ENCODE results near the gene PCYOX1L.

PCYOX1L gene

DNA sequence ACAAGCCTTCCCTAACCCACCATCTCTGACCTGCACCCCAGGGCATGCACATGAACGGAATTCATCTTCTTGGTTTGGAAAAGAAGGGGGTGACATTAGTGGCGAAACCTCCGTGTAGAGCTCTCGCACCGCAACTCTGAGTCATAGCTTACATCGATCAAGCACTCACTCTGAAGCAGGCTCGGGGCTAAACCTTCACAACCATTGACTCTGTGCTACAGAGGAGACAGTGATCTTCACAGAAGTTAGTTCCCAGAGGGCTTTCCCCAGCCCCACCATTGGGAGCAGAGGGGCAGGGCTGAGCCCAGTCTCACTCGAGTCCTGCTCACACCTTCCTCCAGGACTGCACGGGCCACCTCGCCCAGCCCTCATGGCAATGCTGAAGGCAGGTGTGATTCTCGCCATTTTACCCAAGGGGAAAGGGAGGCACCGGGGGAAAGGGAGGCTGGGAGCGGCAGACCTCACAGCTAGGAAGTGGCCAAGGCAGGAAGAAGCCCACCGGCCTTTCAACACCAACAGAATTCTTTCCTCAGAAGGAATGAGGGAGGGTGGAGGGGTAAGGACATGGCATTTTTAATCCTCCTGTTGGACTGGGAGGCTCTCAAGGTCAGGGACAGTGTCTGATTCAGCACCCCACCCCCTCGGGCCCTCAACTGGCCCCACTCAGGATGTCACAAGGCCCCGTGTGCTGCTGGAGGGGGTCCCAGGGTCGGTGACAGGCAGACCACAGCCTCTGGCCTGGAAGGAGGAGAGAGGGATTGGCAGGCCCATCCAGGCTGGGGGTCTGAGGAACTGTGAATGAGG, 47.1 kb downstream of the PCYOX1L start:
- no peak for TF ChIP-seq ESRRG (CRISPR knock-in tag; IDR thresholded peaks at IDR 0.05)
- ATAC-seq, result peak; percentile 9; the same call in 2 of the 3 replicates

DNA sequence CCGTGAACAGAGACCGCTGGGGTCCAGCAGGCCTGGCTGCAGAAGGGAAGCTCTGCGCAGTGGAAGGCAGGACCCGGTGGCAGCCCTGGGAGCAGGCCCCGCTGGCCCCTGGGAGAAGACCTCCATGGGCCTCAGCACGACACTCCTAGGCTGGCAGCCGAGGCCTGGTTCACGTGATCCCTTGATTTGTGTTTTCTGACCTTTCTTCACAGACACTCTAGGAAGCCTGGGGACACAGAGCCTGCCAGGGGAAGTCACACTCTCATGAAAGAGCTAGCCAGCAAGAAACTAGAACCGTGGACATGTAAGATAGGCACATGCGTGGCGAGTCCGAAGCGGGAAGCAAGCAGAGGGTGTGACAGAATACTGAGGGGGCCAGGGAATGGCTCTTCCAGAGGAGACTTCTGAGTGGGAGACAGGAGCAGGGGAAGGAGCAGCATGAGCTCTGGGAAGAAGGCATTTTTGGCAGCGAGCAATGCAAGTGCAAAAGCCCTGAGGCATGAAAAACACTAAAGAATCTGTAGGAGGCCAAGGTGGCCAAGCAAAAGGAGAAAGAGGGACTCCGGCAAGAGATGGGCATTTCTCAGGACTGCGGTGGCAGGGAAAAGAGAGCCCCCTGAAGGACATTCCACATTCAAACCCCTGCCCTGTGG, 47.8 kb downstream of the PCYOX1L start:
- TF ChIP-seq GLIS3 (CRISPR knock-in tag; IDR thresholded peaks at IDR 0.05) (no peak), OSR1 (CRISPR knock-in tag; IDR thresholded peaks at IDR 0.05) (no peak), ZFP30 (CRISPR knock-in tag; IDR thresholded peaks at IDR 0.05) (no peak), ISL1 (CRISPR knock-in tag; IDR thresholded peaks at IDR 0.05) (no peak), ZC3H10 (CRISPR knock-in tag; IDR thresholded peaks at IDR 0.05) (no peak), TCF4 (CRISPR knock-in tag; IDR thresholded peaks at IDR 0.05; ENCODE audit: borderline replicate concordance) (no peak), ZNF565 (CRISPR knock-in tag; conservative IDR thresholded peaks at IDR 0.05; ENCODE audit: low read depth) (no peak), ESRRG (CRISPR knock-in tag; IDR thresholded peaks at IDR 0.05) (no peak), ZNF70 (CRISPR knock-in tag; IDR thresholded peaks at IDR 0.05) (no peak), PPARA (CRISPR knock-in tag; IDR thresholded peaks at IDR 0.05; ENCODE audit: borderline replicate concordance) (no peak), SNAI2 (CRISPR knock-in tag; IDR thresholded peaks at IDR 0.05) (no peak)
- TF ChIP-seq, protein P1, sequence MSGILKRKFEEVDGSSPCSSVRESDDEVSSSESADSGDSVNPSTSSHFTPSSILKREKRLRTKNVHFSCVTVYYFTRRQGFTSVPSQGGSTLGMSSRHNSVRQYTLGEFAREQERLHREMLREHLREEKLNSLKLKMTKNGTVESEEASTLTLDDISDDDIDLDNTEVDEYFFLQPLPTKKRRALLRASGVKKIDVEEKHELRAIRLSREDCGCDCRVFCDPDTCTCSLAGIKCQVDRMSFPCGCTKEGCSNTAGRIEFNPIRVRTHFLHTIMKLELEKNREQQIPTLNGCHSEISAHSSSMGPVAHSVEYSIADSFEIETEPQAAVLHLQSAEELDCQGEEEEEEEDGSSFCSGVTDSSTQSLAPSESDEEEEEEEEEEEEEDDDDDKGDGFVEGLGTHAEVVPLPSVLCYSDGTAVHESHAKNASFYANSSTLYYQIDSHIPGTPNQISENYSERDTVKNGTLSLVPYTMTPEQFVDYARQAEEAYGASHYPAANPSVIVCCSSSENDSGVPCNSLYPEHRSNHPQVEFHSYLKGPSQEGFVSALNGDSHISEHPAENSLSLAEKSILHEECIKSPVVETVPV (CRISPR knock-in tag; IDR thresholded peaks at IDR 0.05), result no peak
- TF ChIP-seq, protein P2, sequence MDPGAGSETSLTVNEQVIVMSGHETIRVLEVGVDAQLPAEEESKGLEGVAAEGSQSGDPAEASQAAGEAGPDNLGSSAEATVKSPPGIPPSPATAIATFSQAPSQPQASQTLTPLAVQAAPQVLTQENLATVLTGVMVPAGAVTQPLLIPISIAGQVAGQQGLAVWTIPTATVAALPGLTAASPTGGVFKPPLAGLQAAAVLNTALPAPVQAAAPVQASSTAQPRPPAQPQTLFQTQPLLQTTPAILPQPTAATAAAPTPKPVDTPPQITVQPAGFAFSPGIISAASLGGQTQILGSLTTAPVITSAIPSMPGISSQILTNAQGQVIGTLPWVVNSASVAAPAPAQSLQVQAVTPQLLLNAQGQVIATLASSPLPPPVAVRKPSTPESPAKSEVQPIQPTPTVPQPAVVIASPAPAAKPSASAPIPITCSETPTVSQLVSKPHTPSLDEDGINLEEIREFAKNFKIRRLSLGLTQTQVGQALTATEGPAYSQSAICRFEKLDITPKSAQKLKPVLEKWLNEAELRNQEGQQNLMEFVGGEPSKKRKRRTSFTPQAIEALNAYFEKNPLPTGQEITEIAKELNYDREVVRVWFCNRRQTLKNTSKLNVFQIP (CRISPR knock-in tag; IDR thresholded peaks at IDR 0.05; ENCODE audit: borderline replicate concordance, low read depth), result no peak
- no peak for ATAC-seq

DNA sequence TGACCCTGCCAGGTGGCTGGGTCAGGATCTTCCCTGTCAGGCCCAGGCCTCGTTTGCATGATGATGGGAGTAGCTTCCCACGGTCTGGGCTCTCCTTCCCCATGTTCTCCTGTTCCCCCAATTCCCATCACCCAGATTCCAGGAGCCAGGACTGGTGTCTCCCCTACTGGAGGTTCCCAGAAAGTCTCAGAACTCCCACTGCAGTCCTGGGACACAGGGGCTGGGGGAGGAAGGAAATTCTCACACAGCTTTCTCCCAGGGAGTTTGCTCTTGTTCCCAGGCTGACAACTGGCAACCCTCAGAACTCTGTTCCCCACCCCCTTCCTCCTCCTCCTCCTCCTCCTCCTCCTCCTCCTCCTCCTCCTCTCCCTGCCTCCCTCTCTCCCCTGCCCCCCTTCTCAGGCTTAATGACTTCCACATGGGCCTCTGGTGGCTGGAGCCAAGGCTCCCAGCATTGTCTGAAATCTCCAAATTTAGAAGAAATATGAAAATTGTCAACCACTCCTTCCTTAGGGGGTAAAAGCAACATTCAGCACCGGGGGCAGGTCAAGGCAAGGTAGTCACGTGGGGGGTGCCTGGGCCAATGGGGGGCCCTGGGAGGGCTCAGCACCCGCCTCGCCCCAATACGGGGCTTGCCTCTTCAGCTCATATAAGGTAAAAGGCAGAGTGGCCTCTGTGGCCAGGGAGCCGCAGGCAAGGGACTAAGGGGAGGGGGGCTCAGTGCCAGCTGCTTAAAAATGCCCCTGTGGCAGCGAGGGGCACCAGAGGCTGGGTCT, 48.5 kb downstream of the PCYOX1L start:
- ATAC-seq, result peak; percentile 90

More for the DNA sequence above, 48.5 kb downstream of the PCYOX1L start:
- TF ChIP-seq ZC3H10 (CRISPR knock-in tag; IDR thresholded peaks at IDR 0.05) (no peak), ZFP3 (CRISPR knock-in tag; IDR thresholded peaks at IDR 0.05) (no peak), PPARA (CRISPR knock-in tag; IDR thresholded peaks at IDR 0.05; ENCODE audit: borderline replicate concordance) (no peak), OSR1 (CRISPR knock-in tag; IDR thresholded peaks at IDR 0.05) (no peak), SNAI2 (CRISPR knock-in tag; IDR thresholded peaks at IDR 0.05) (no peak), ARNTL (CRISPR knock-in tag; IDR thresholded peaks at IDR 0.05; ENCODE audit: borderline replicate concordance, low read depth) (no peak), ZFP30 (CRISPR knock-in tag; IDR thresholded peaks at IDR 0.05) (no peak), ZNF565 (CRISPR knock-in tag; conservative IDR thresholded peaks at IDR 0.05; ENCODE audit: low read depth) (no peak), TOX (CRISPR knock-in tag; IDR thresholded peaks at IDR 0.05; ENCODE audit: borderline replicate concordance) (no peak), ZNF8 (CRISPR knock-in tag; IDR thresholded peaks at IDR 0.05) (no peak), ISL1 (CRISPR knock-in tag; IDR thresholded peaks at IDR 0.05) (no peak), GLIS3 (CRISPR knock-in tag; IDR thresholded peaks at IDR 0.05) (no peak), CSDC2 (CRISPR knock-in tag; IDR thresholded peaks at IDR 0.05) (no peak), RARB (CRISPR knock-in tag; IDR thresholded peaks at IDR 0.05) (no peak), BACH2 (CRISPR knock-in tag; IDR thresholded peaks at IDR 0.05; ENCODE audit: borderline replicate concordance) (no peak)
- TF ChIP-seq, protein P3, sequence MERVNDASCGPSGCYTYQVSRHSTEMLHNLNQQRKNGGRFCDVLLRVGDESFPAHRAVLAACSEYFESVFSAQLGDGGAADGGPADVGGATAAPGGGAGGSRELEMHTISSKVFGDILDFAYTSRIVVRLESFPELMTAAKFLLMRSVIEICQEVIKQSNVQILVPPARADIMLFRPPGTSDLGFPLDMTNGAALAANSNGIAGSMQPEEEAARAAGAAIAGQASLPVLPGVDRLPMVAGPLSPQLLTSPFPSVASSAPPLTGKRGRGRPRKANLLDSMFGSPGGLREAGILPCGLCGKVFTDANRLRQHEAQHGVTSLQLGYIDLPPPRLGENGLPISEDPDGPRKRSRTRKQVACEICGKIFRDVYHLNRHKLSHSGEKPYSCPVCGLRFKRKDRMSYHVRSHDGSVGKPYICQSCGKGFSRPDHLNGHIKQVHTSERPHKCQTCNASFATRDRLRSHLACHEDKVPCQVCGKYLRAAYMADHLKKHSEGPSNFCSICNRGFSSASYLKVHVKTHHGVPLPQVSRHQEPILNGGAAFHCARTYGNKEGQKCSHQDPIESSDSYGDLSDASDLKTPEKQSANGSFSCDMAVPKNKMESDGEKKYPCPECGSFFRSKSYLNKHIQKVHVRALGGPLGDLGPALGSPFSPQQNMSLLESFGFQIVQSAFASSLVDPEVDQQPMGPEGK (CRISPR knock-in tag; IDR thresholded peaks at IDR 0.05; ENCODE audit: borderline replicate concordance), result no peak
- TF ChIP-seq, protein P4, sequence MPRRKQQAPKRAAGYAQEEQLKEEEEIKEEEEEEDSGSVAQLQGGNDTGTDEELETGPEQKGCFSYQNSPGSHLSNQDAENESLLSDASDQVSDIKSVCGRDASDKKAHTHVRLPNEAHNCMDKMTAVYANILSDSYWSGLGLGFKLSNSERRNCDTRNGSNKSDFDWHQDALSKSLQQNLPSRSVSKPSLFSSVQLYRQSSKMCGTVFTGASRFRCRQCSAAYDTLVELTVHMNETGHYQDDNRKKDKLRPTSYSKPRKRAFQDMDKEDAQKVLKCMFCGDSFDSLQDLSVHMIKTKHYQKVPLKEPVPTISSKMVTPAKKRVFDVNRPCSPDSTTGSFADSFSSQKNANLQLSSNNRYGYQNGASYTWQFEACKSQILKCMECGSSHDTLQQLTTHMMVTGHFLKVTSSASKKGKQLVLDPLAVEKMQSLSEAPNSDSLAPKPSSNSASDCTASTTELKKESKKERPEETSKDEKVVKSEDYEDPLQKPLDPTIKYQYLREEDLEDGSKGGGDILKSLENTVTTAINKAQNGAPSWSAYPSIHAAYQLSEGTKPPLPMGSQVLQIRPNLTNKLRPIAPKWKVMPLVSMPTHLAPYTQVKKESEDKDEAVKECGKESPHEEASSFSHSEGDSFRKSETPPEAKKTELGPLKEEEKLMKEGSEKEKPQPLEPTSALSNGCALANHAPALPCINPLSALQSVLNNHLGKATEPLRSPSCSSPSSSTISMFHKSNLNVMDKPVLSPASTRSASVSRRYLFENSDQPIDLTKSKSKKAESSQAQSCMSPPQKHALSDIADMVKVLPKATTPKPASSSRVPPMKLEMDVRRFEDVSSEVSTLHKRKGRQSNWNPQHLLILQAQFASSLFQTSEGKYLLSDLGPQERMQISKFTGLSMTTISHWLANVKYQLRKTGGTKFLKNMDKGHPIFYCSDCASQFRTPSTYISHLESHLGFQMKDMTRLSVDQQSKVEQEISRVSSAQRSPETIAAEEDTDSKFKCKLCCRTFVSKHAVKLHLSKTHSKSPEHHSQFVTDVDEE (CRISPR knock-in tag; IDR thresholded peaks at IDR 0.05), result no peak
- TF ChIP-seq, protein P5, sequence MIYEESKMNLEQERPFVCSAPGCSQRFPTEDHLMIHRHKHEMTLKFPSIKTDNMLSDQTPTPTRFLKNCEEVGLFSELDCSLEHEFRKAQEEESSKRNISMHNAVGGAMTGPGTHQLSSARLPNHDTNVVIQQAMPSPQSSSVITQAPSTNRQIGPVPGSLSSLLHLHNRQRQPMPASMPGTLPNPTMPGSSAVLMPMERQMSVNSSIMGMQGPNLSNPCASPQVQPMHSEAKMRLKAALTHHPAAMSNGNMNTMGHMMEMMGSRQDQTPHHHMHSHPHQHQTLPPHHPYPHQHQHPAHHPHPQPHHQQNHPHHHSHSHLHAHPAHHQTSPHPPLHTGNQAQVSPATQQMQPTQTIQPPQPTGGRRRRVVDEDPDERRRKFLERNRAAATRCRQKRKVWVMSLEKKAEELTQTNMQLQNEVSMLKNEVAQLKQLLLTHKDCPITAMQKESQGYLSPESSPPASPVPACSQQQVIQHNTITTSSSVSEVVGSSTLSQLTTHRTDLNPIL (CRISPR knock-in tag; IDR thresholded peaks at IDR 0.05; ENCODE audit: low read depth), result no peak

All from SK-N-SH treated with all-trans-retinoic acid at 6 μM for 48 hours (cell line).